Skeletal muscle cell (primary cell): ENCODE measurements around the gene RPS8.
"Not testable (repeated sequence)": the region's sequence is repeated elsewhere in the genome, so short reads cannot be mapped to it uniquely, and the experiment has no call there.

ENCODE experiments used
- DNase-seq: peaks from one replicate; pipeline ENCODE4 v3.0.0-alpha.2; 2010; ENCODE audit warnings: low read depth
- H3K4me3 ChIP-seq: 2 replicates; pipeline ENCODE4 v1.5.1; 2011; ENCODE audit warnings: low read depth, mild to moderate bottlenecking, control low read depth, low read length, moderate library complexity

The RPS8 gene

GRCh38 chr1:44775078-44775929 is at the start of gene RPS8:
Gene RPS8, plus strand, starts transcription at chr1:44775540. Its CDS starts 57 bp downstream, at chr1:44775597.
- DNase-seq, result peak; percentile 73
- H3K4me3 ChIP-seq, result peak within 1 kb of the TSS; percentile 80

- peak within 1 kb of the TSS; percentile 21 for H3K4me3 ChIP-seq
- DNase-seq, result peak; percentile 95
These were observed 44.4 kb upstream of the RPS8 start, which contains the start of gene RNU5D-1 for GRCh38 chr1:44730741-44731512. Gene RNU5D-1, minus strand, starts transcription at chr1:44731170.

GRCh38 chr1:44733365-44733764 is 42.0 kb upstream of the RPS8 start:
- H3K4me3 ChIP-seq, result no peak overlapping the region
- DNase-seq, result peak; percentile 77

- no peak overlapping the region for H3K4me3 ChIP-seq
- no peak for DNase-seq
These were observed 41.6 kb upstream of the RPS8 start for GRCh38 chr1:44733784-44734183.

GRCh38 chr1:44735992-44736391 is 39.3 kb upstream of the RPS8 start:
- H3K4me3 ChIP-seq, result no peak overlapping the region

GRCh38 chr1:44738953-44739306 is 36.4 kb upstream of the RPS8 start:
- peak overlapping the region; percentile 74 for H3K4me3 ChIP-seq
- DNase-seq, result not testable (repeated sequence)

More at GRCh38 chr1:44735992-44736391, 39.3 kb upstream of the RPS8 start:
- no peak for DNase-seq

GRCh38 chr1:44739307-44740178 is 35.8 kb upstream of the RPS8 start, which contains the start of gene KIF2C:
Gene KIF2C, plus strand, starts transcription at chr1:44739837. Its CDS starts 96 bp downstream, at chr1:44739933.
- DNase-seq, result peak; percentile 93
- H3K4me3 ChIP-seq, result peak within 1 kb of the TSS; percentile 74

- no peak for DNase-seq
These were observed 35.1 kb upstream of the RPS8 start for GRCh38 chr1:44740179-44740617.

GRCh38 chr1:44743211-44743610 is 32.1 kb upstream of the RPS8 start:
- no peak overlapping the region for H3K4me3 ChIP-seq
- no peak for DNase-seq

More at GRCh38 chr1:44740179-44740617, 35.1 kb upstream of the RPS8 start:
- H3K4me3 ChIP-seq, result peak overlapping the region; percentile 74

GRCh38 chr1:44747878-44748277 is 27.5 kb upstream of the RPS8 start:
- no peak overlapping the region for H3K4me3 ChIP-seq
- no peak for DNase-seq

- H3K4me3 ChIP-seq, result no peak overlapping the region
- no peak for DNase-seq
These were observed 17.9 kb upstream of the RPS8 start for GRCh38 chr1:44757420-44757819.

GRCh38 chr1:44759077-44759476 is 16.3 kb upstream of the RPS8 start:
- no peak overlapping the region for H3K4me3 ChIP-seq
- no peak for DNase-seq

GRCh38 chr1:44760876-44761275 is 14.5 kb upstream of the RPS8 start:
- H3K4me3 ChIP-seq, result no peak overlapping the region
- no peak for DNase-seq

GRCh38 chr1:44766421-44766820 is 8.9 kb upstream of the RPS8 start:
- not testable (repeated sequence) for DNase-seq, H3K4me3 ChIP-seq

GRCh38 chr1:44775930-44776729 is 790 bp downstream of the RPS8 start:
- H3K4me3 ChIP-seq, result peak overlapping the region; percentile 80
- DNase-seq, result no peak

- H3K4me3 ChIP-seq, result peak overlapping the region; percentile 80
- no peak for DNase-seq
These were observed 1.4 kb downstream of the RPS8 start for GRCh38 chr1:44776730-44777068.

GRCh38 chr1:44777547-44777946 is 2.2 kb downstream of the RPS8 start:
- no peak for DNase-seq
- peak overlapping the region; percentile 80 for H3K4me3 ChIP-seq

GRCh38 chr1:44777969-44778635 is 2.8 kb downstream of the RPS8 start:
- peak overlapping the region; percentile 80 for H3K4me3 ChIP-seq
- DNase-seq, result no peak
